ENCODE measurements around the gene TPD52L2.
A peak's percentile ranks its signal among the peaks of the same experiment; 100 is the strongest.

TPD52L2 gene

DNA sequence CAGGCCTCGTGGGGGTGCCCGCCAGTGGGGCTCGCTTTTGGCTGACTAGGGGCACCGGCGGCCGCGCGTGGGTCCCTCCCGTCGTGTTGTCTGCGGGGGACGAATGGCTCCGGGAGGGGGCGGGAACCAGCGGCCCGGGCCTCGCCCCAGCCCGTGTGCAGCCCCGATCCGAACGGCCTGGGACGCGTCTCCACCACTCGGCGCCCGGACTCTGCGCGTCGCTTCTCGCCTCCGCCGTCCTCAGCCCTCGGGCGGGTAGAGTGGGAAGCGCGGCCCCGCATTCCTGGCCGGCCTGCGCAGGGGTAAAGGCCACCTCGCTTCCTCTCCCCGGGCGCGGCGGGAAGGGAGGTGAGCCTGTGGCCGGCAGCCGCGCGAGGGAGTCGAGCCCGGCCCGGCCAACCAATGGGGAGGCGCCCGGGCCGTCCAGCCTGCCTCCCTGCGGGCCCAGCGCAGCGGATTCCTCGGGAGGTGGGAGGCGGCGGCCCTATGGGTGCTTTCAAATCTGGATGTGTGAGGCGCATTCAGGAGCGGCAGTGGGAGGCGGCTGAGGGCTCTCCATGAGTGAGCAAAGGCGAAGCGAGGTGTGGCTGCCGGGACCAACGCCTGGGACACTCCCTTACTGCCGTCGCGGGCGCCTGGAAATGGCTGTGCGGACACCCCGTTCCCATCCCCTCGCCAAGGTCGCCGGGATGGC lies 32.9 kb upstream of the TPD52L2 start:
- Histone ChIP-seq H3K4me2 (peak overlapping the region; percentile 91 to 97 (median 95)), H3K27ac (no peak overlapping the region), H3K9me3 (replicated peaks in 1 of 11) (peaks cover 0 to 2% (median under 1%) of the 10 kb centered on the region in 11 experiments; a peak in 6 of 22 replicates), H3K27me3 (peaks cover 56 to 81% (median 78%) of the 10 kb centered on the region in 11 experiments), H3K9ac (peak overlapping the region in 3 of 11 experiments; percentile 61 to 70 (median 70); a peak in 3 of 22 replicates), H3K4me3 (peak overlapping the region; percentile 58 to 83 (median 68)), H3K4me1 (peaks cover 49 to 69% (median 59%) of the 10 kb centered on the region in 10 experiments), H4K20me1 (peaks cover 0 to 53% (median 33%) of the 10 kb centered on the region in 11 experiments; a peak in 19 of 22 replicates), H3K36me3 (no peaks in the 10 kb centered on the region)
- no peak for TF ChIP-seq Cebpa-rat (IDR thresholded peaks at IDR 0.05)

GRCh38 chr20:63833776-63834490 lies 31.1 kb upstream of the TPD52L2 start:
- Histone ChIP-seq H4K20me1 (peaks cover 0 to 47% (median 27%) of the 10 kb centered on the region in 11 experiments; a peak in 18 of 22 replicates), H3K4me2 (peak overlapping the region; percentile 45 to 75 (median 57); a peak in 21 of 22 replicates), H3K9me3 (replicated peaks in 1 of 11) (no peaks in the 10 kb centered on the region), H3K27me3 (peaks cover 41 to 69% (median 64%) of the 10 kb centered on the region in 11 experiments), H3K4me3 (no peak overlapping the region), H3K4me1 (peaks cover 54 to 70% (median 66%) of the 10 kb centered on the region in 10 experiments), H3K27ac (no peak overlapping the region), H3K36me3 (no peaks in the 10 kb centered on the region), H3K9ac (peak overlapping the region in 1 of 11 experiments; percentile 29; a peak in 1 of 22 replicates)
- TF ChIP-seq Cebpa-rat (IDR thresholded peaks at IDR 0.05) = no peak

DNA sequence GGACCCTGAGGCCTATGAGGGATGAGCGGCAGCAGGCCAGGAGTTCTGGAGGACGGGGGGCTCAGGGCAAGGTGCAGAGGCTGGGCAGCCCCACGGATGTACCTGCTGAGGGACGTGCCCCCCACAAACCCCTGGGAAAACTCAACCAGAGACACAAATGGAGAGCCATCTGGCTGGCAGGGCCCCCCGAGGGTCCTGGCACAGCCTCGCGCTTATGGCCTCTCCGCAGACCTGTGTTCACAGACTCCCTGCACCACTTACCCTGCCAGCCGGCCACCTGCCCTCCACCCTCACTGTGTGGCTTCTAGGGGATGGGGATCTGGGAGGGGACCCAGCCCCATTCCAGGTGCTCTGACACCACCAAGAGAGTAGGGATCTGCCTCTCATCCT lies 30.6 kb upstream of the TPD52L2 start:
- H3K27me3 ChIP-seq = peaks cover 37 to 63% (median 59%) of the 10 kb centered on the region in 11 experiments
- peak overlapping the region in 1 of 11 experiments; percentile 29; a peak in 1 of 22 replicates for H3K9ac ChIP-seq
- no peaks in the 10 kb centered on the region for H3K9me3 ChIP-seq (replicated peaks in 1 of 11)
- peaks cover 51 to 70% (median 66%) of the 10 kb centered on the region in 10 experiments for H3K4me1 ChIP-seq
- peaks cover 0 to 42% (median 22%) of the 10 kb centered on the region in 11 experiments; a peak in 17 of 22 replicates for H4K20me1 ChIP-seq
- H3K36me3 ChIP-seq = no peaks in the 10 kb centered on the region
- no peak overlapping the region for H3K27ac ChIP-seq
- H3K4me2 ChIP-seq = peak overlapping the region; percentile 45 to 75 (median 57); a peak in 21 of 22 replicates
- TF ChIP-seq Cebpa-rat (IDR thresholded peaks at IDR 0.05) = no peak
- no peak overlapping the region for H3K4me3 ChIP-seq

DNA sequence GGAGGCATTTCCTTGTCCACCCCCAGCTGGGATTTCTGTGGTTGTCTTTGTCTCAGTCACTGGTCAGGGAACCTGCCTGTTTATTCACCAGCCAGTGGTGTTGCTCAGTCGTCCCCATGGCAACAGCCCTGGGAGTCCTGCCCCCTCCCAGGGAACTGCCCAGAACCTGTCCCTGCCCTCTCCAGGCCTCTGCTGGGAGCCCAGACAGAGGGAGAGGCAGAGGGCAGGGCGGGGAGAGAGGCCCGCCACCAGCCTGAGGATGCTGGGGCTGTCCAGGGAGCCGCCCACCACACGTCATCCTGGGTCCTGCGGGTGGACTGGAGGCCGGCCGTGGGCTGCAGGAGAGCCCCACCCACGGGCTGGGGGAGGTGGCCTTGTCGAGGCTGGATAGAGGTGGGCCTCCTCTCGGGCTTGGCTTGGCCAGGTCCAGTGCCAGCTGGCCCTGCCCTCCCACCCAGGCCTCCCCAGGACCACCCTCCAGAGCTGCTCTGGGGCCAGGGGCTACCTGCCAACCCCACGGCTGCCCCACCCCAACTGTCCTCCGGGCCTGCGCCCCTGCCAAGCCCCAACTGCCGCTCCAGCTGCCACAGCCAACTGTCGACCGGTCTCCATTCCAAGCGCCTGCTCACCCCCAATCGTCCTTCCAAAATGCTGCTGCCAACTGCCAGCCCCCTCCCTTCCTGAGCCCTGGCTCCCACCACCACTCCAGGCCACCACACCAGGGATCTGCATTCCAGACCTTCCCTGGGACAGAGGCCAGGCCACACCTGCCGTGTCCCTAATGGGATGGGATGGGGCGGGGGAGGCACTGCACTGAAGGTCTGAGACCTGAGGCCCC lies 29.8 kb upstream of the TPD52L2 start:
- Histone ChIP-seq H3K27ac (no peak overlapping the region), H3K9ac (no peak overlapping the region), H3K4me1 (peaks cover 57 to 70% (median 66%) of the 10 kb centered on the region in 10 experiments), H3K9me3 (replicated peaks in 1 of 11) (no peaks in the 10 kb centered on the region), H3K36me3 (no peaks in the 10 kb centered on the region), H3K27me3 (peaks cover 32 to 58% (median 51%) of the 10 kb centered on the region in 11 experiments), H3K4me3 (no peak overlapping the region), H4K20me1 (peaks cover 0 to 35% (median 18%) of the 10 kb centered on the region in 11 experiments; a peak in 15 of 22 replicates), H3K4me2 (peak overlapping the region; percentile 45 to 75 (median 57); a peak in 20 of 22 replicates)
- TF ChIP-seq Cebpa-rat (IDR thresholded peaks at IDR 0.05) = no peak

DNA sequence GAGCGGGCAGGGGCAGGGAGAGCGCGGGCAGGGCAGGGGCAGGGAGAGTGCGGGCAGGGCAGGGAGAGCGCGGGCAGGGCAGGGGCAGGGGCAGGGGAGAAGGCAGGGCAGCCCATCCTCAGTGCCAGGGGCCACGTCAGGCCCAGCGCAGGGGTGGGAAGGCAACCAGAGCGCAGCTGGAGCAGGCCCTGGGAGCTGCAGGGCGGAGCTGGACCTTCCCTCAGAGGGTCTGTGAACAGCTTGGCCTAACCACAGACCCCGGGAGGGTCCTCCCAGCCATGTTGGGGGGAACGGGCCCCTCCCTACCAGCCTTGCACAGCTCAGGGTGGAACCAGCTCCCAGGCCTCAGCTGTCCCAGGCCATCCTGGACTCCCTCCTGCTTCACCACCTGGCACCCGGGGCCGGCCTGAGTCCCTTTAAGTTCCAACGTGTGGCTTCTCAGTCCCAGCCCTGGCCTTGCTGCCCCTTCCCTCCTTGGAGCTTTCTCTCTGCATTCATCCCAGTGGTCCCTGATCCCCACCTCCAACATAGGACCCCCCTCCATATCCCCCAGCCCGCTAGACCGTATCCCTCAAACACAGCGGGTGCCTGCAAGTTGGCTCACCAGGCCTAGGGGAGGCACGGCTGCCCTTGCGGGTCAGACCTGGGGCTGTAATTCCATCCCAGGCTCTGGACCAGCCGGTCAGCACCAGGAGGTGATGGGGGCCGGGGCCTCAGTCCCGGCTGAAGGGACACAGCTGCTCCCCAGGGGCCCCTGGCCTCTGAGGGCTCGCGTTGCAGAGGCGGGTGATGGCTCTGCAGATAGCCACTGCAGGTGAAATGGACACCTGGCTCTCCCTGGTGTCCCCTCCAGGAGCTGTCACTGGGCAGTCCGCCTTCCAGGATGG lies 28.4 kb upstream of the TPD52L2 start:
- no peak overlapping the region; a peak in 1 of 20 replicates for H3K4me3 ChIP-seq
- 0 out of 22 replicates have a peak overlapping the region, but pooled peaks of 1 of the 11 experiments have one; percentile 6 for H3K9ac ChIP-seq
- TF ChIP-seq Cebpa-rat (IDR thresholded peaks at IDR 0.05) = no peak
- H3K4me1 ChIP-seq = peaks cover 60 to 78% (median 73%) of the 10 kb centered on the region in 10 experiments
- peaks cover 0 to 32% (median 13%) of the 10 kb centered on the region in 11 experiments; a peak in 15 of 22 replicates for H4K20me1 ChIP-seq
- no peak overlapping the region for H3K27ac ChIP-seq
- H3K36me3 ChIP-seq = no peaks in the 10 kb centered on the region
- H3K9me3 ChIP-seq (replicated peaks in 1 of 11) = no peaks in the 10 kb centered on the region
- H3K4me2 ChIP-seq = peak overlapping the region; percentile 52 to 99 (median 79)
- H3K27me3 ChIP-seq = peaks cover 22 to 44% (median 38%) of the 10 kb centered on the region in 11 experiments

DNA sequence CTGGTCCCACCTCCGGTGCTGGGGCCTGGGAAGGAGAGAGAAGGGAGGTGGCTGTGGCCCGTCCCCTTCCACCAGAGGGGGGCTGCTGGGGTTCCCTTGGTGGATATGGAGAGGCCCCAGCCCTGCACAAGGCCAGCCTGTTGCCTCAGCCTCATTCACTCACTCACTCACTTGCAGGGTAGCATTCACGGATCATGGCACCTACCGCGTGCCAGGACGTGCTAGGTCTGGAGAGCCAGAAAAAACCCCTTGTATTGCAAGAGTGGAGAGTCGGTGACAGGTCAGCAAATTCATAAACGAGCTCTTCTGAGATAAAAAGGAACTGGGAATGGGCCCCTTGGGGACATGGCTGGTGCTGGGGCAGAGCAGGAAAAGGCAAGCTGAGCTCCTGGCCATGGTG lies 27.6 kb upstream of the TPD52L2 start:
- Histone ChIP-seq H3K27me3 (peaks cover 17 to 37% (median 30%) of the 10 kb centered on the region in 11 experiments), H3K27ac (no peak overlapping the region), H3K4me2 (peak overlapping the region; percentile 52 to 99 (median 79)), H3K4me1 (peaks cover 63 to 80% (median 76%) of the 10 kb centered on the region in 10 experiments), H4K20me1 (peaks cover 0 to 24% (median 6%) of the 10 kb centered on the region in 11 experiments; a peak in 13 of 22 replicates), H3K4me3 (no peak overlapping the region; a peak in 1 of 20 replicates), H3K9ac (no peak overlapping the region), H3K36me3 (no peaks in the 10 kb centered on the region), H3K9me3 (replicated peaks in 1 of 11) (no peaks in the 10 kb centered on the region)
- no peak for TF ChIP-seq Cebpa-rat (IDR thresholded peaks at IDR 0.05)

GRCh38 chr20:63839620-63840019 lies 25.4 kb upstream of the TPD52L2 start:
- Histone ChIP-seq H3K27me3 (peaks cover 8 to 31% (median 11%) of the 10 kb centered on the region in 11 experiments; a peak in 16 of 22 replicates), H3K36me3 (no peaks in the 10 kb centered on the region), H4K20me1 (peaks cover 0 to 28% (median 0%) of the 10 kb centered on the region in 11 experiments; a peak in 8 of 22 replicates), H3K27ac (no peak overlapping the region), H3K4me3 (no peak overlapping the region), H3K9me3 (replicated peaks in 1 of 11) (no peaks in the 10 kb centered on the region), H3K4me2 (peak overlapping the region; percentile 8 to 100 (median 94); a peak in 19 of 22 replicates), H3K4me1 (peaks cover 75 to 93% (median 91%) of the 10 kb centered on the region in 10 experiments), H3K9ac (no peak overlapping the region; a peak in 1 of 22 replicates)
- TF ChIP-seq Cebpa-rat (IDR thresholded peaks at IDR 0.05) = no peak
